DOHH2 (cell line): ENCODE measurements around the gene DLG5.

Experiments used
- H3F3A ChIP-seq: fragments of 200-600 bp; sonication (generic), shearing (Covaris generic); 2 replicates; pipeline ENCODE4 v1.6.0; 2016; ENCODE audit warnings: antibody characterized with exemption, mild to moderate bottlenecking; ENCODE audit not compliant: control insufficient read depth, insufficient read depth
- H3K27ac ChIP-seq: fragments of 200-600 bp; sonication (generic); 2 replicates; pipeline ENCODE4 v1.5.1; 2014; ENCODE audit warnings: low read depth, mild to moderate bottlenecking, low read length, moderate library complexity
- H3K27me3 ChIP-seq: fragments of 200-600 bp; sonication (generic); 2 replicates; pipeline ENCODE4 v1.6.1; 2014; ENCODE audit warnings: mild to moderate bottlenecking, low read length, mixed read lengths; ENCODE audit not compliant: control insufficient read depth
- H3K36me3 ChIP-seq: fragments of 200-600 bp; sonication (generic); 2 replicates; pipeline ENCODE4 v1.6.1; 2014; ENCODE audit warnings: mild to moderate bottlenecking, low read length, moderate library complexity, mixed read lengths; ENCODE audit not compliant: control insufficient read depth
- H3K4me1 ChIP-seq: fragments of 200-600 bp; sonication (generic); 2 replicates; pipeline ENCODE4 v1.6.1; 2014; ENCODE audit warnings: mild to moderate bottlenecking, low read length, mixed read lengths; ENCODE audit not compliant: control insufficient read depth
- H3K4me2 ChIP-seq: fragments of 200-600 bp; sonication (generic); 2 replicates; pipeline ENCODE4 v1.6.0; 2014; ENCODE audit warnings: mild to moderate bottlenecking, low read length, moderate library complexity
- H3K4me3 ChIP-seq: fragments of 200-600 bp; sonication (generic); 2 replicates; pipeline ENCODE4 v1.5.1; 2014; ENCODE audit warnings: mild to moderate bottlenecking, low read length, mixed read lengths
- H3K79me2 ChIP-seq: fragments of 200-600 bp; sonication (generic); 2 replicates; pipeline ENCODE4 v1.6.1; 2014; ENCODE audit warnings: mild to moderate bottlenecking, low read length, mixed read lengths; ENCODE audit not compliant: control insufficient read depth
- H3K9me2 ChIP-seq: fragments of 200-600 bp; sonication (generic); replicated peaks from 2 replicates; pipeline ENCODE4 v1.6.1; 2014; ENCODE audit warnings: mild to moderate bottlenecking, low read length, mixed read lengths; ENCODE audit not compliant: control insufficient read depth
- H3K9me3 ChIP-seq: fragments of 200-600 bp; sonication (generic); 2 replicates; pipeline ENCODE4 v1.6.1; 2014; ENCODE audit warnings: antibody characterized with exemption, low read length, mixed read lengths; ENCODE audit not compliant: control insufficient read depth, insufficient read depth
- H4K20me1 ChIP-seq: fragments of 200-600 bp; sonication (generic); 2 replicates; pipeline ENCODE4 v1.6.0; 2014; ENCODE audit warnings: low read depth, mild to moderate bottlenecking, antibody characterized with exemption, low read length, moderate library complexity; ENCODE audit not compliant: control insufficient read depth, insufficient read depth
- EZH2phosphoT487 ChIP-seq: fragments of 200-600 bp; sonication (generic); IDR thresholded peaks from 2 replicates; pipeline ENCODE4 v1.6.1; 2017; ENCODE audit warnings: borderline replicate concordance, mild to moderate bottlenecking, antibody characterized with exemption, low read length, moderate library complexity, mixed read lengths
- TF ChIP-seq, protein P1 (sequence below): fragments of 200-600 bp; sonication (generic); IDR thresholded peaks from one replicate; pipeline ENCODE4 v1.5.1; 2014; ENCODE audit warnings: antibody characterized with exemption, mild to moderate bottlenecking, low read depth, low read length; ENCODE audit not compliant: poor library complexity, severe bottlenecking

DLG5 gene

DNA sequence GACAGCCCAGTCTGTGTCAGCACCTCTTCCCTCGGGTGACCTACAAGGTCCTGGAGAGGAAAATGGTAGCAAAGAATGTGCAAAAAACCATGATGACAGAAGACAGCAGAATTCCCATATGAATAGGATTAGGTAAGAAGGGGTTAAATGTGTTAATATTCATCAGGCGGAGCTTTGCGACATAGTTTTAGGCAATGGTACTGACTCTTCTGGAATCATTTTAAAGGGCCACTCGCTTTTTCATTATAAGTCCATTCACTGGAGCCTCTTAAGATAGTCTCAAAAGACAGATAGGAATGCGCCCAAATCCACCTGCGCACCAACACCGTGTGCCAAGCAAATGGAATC is 38.2 kb downstream of the DLG5 start:
- Histone ChIP-seq H3K9me3 (no peaks in the 10 kb centered on the region), H3K27ac (no peak overlapping the region), H3K79me2 (no peaks in the 10 kb centered on the region), H3F3A (no peaks in the 10 kb centered on the region), H3K4me1 (no peaks in the 10 kb centered on the region), H3K4me3 (no peak overlapping the region), H3K27me3 (no peaks in the 10 kb centered on the region), H3K36me3 (no peaks in the 10 kb centered on the region), H4K20me1 (no peaks in the 10 kb centered on the region), H3K9me2 (no peaks in the 10 kb centered on the region), H3K4me2 (no peak overlapping the region)
- no peak for TF ChIP-seq EZH2phosphoT487

DNA sequence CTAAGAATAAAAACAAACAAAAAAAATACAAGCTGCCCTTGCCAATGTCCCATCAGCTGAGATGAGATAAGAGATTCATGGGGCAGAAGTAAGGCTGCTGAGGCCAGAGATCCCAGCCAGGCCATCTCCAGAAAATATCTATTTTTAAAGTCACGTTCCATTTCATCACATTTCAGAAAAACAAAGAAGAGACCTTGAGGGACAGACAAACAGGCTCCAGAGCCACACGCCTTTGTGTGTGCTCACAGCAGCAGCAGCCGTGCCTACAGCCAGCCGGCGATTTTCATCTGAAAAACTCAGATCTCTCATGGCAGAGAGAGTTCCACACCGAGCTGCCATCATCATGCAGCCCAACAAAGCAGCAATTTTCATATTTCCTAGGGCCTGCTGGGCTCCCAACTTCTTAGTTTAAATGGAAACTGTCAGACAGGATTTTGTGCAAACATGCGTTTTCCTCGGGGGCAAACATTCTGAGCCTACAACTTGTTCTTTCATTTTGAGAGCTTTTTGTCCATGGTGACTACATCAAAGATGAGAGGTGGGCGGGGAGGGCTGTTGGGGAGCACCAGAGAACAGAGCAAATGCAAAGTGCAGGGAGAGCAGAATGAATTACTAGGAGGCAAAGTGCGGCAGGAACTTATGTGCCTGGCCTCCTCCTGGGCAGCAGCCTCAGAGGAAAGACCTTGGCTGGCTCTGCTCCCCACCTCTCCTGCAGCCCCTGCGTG is 38.8 kb downstream of the DLG5 start:
- H3K9me3 ChIP-seq: no peaks in the 10 kb centered on the region
- no peak overlapping the region for H3K4me2 ChIP-seq
- no peak for TF ChIP-seq EZH2phosphoT487
- TF ChIP-seq, protein P1, sequence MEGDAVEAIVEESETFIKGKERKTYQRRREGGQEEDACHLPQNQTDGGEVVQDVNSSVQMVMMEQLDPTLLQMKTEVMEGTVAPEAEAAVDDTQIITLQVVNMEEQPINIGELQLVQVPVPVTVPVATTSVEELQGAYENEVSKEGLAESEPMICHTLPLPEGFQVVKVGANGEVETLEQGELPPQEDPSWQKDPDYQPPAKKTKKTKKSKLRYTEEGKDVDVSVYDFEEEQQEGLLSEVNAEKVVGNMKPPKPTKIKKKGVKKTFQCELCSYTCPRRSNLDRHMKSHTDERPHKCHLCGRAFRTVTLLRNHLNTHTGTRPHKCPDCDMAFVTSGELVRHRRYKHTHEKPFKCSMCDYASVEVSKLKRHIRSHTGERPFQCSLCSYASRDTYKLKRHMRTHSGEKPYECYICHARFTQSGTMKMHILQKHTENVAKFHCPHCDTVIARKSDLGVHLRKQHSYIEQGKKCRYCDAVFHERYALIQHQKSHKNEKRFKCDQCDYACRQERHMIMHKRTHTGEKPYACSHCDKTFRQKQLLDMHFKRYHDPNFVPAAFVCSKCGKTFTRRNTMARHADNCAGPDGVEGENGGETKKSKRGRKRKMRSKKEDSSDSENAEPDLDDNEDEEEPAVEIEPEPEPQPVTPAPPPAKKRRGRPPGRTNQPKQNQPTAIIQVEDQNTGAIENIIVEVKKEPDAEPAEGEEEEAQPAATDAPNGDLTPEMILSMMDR: no peak
- no peaks in the 10 kb centered on the region for H3K27me3 ChIP-seq
- H3K79me2 ChIP-seq: no peaks in the 10 kb centered on the region
- H3K4me3 ChIP-seq: no peak overlapping the region
- H4K20me1 ChIP-seq: no peaks in the 10 kb centered on the region
- H3K36me3 ChIP-seq: no peaks in the 10 kb centered on the region
- H3K4me1 ChIP-seq: no peaks in the 10 kb centered on the region
- no peaks in the 10 kb centered on the region for H3K9me2 ChIP-seq
- H3F3A ChIP-seq: no peaks in the 10 kb centered on the region
- no peak overlapping the region for H3K27ac ChIP-seq

DNA sequence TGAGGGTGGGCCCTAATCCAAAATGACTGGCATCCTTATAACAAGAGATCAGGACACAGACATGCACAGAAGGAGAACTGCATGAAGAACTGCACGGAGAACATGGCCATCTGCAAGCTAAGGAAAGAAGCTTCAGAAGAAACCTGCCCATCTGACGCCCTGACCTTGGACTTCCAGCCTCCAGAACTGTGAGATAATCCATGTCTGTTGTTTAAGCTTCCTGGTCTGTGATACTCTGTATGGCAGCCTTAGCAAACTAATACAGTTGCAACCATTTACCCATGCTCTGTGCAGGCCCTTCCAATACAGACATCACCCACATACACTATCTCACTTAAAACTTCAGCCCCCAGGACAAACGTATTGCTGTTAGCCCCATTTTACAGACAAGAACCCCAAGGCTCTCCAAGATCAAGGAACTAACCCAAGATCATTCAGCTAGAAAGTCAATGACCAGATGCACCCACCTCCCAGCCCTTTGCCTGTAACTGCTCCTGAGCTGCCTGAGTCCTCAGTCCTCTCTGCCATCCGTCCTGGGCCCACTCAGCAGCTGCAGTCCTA is 39.7 kb downstream of the DLG5 start:
- no peaks in the 10 kb centered on the region for H4K20me1 ChIP-seq
- no peaks in the 10 kb centered on the region for H3K79me2 ChIP-seq

DNA sequence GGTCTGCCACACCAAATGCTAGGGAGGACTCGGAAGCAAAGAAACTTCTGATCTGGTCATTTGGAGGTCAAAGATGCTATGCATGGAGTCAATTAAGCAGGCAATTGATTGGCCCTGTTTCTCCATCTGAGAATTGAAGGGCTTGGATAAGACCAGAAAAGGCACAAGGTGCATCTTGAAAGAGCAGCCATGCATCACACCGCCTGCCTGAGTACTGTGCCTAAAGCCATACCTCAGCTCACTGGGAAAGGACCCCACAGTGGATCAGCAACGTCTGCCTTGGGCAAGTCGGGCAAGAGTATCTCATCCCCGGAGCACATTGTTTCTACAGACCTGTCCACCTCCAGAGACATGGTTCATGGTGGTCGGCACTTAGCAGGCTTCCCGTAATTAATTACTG is 42.4 kb downstream of the DLG5 start:
- no peak overlapping the region for H3K27ac ChIP-seq
- H3K79me2 ChIP-seq: no peaks in the 10 kb centered on the region
- no peaks in the 10 kb centered on the region for H3K27me3 ChIP-seq
- H3K9me3 ChIP-seq: no peaks in the 10 kb centered on the region
- H3K36me3 ChIP-seq: no peaks in the 10 kb centered on the region
- no peaks in the 10 kb centered on the region for H3K9me2 ChIP-seq
- no peaks in the 10 kb centered on the region for H3K4me1 ChIP-seq
- TF ChIP-seq, protein P1: no peak
- no peak for TF ChIP-seq EZH2phosphoT487
- no peak overlapping the region for H3K4me2 ChIP-seq
- H3K4me3 ChIP-seq: no peak overlapping the region
- H4K20me1 ChIP-seq: no peaks in the 10 kb centered on the region
- no peaks in the 10 kb centered on the region for H3F3A ChIP-seq

More for the DNA sequence above, 39.7 kb downstream of the DLG5 start:
- no peak overlapping the region for H3K4me3 ChIP-seq
- no peak overlapping the region for H3K4me2 ChIP-seq
- H3K9me2 ChIP-seq: no peaks in the 10 kb centered on the region
- no peaks in the 10 kb centered on the region for H3K36me3 ChIP-seq
- TF ChIP-seq, protein P1: no peak
- no peak for TF ChIP-seq EZH2phosphoT487
- H3K4me1 ChIP-seq: no peaks in the 10 kb centered on the region
- no peak overlapping the region for H3K27ac ChIP-seq
- no peaks in the 10 kb centered on the region for H3K27me3 ChIP-seq
- H3F3A ChIP-seq: no peaks in the 10 kb centered on the region
- no peaks in the 10 kb centered on the region for H3K9me3 ChIP-seq
